DND-41 (cell line): ENCODE data around the gene TTC12.

ENCODE experiments used
- EZH2 ChIP-seq: IDR thresholded peaks from 3 replicates; pipeline ENCODE4 v1.6.1; 2012; ENCODE audit warnings: borderline replicate concordance, low read depth, mild to moderate bottlenecking, moderate library complexity, low read length, inconsistent platforms; ENCODE audit not compliant: severe bottlenecking
- TF ChIP-seq, protein P1 (sequence below): IDR thresholded peaks from 2 replicates; pipeline ENCODE4 v1.5.1; 2012; ENCODE audit warnings: borderline replicate concordance, low read length, moderate library complexity, mild to moderate bottlenecking; ENCODE audit not compliant: poor library complexity, severe bottlenecking; ENCODE audit errors: extremely low read depth

GRCh38 chr11:113314389-113315301, at the start of gene TTC12:
- TF ChIP-seq, protein P1, sequence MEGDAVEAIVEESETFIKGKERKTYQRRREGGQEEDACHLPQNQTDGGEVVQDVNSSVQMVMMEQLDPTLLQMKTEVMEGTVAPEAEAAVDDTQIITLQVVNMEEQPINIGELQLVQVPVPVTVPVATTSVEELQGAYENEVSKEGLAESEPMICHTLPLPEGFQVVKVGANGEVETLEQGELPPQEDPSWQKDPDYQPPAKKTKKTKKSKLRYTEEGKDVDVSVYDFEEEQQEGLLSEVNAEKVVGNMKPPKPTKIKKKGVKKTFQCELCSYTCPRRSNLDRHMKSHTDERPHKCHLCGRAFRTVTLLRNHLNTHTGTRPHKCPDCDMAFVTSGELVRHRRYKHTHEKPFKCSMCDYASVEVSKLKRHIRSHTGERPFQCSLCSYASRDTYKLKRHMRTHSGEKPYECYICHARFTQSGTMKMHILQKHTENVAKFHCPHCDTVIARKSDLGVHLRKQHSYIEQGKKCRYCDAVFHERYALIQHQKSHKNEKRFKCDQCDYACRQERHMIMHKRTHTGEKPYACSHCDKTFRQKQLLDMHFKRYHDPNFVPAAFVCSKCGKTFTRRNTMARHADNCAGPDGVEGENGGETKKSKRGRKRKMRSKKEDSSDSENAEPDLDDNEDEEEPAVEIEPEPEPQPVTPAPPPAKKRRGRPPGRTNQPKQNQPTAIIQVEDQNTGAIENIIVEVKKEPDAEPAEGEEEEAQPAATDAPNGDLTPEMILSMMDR: no peak
- no peak for TF ChIP-seq EZH2
